ENCODE results near the gene DOLPP1.

GRCh38 chr9:129111528-129112151, 30.7 kb downstream of the DOLPP1 start:
- no peak for TF ChIP-seq EZH2 (IDR thresholded peaks at IDR 0.05; ENCODE audit: low read length, unreplicated experiment)
- no peak for TF ChIP-seq CTCF (conservative IDR thresholded peaks at IDR 0.05; ENCODE audit: low read depth, low read length)
- TF ChIP-seq EZH2phosphoT487 (IDR thresholded peaks at IDR 0.05; ENCODE audit: borderline replicate concordance, low read length) = no peak

Measured in PC-3 (cell line).